DOHH2 (cell line): Measurements from ENCODE around the gene WNT9B.

Experiments
- EZH2phosphoT487 ChIP-seq: fragments of 200-600 bp; sonication (generic); IDR thresholded peaks from 2 replicates; pipeline ENCODE4 v1.6.1; 2017; ENCODE audit warnings: borderline replicate concordance, mild to moderate bottlenecking, antibody characterized with exemption, low read length, moderate library complexity, mixed read lengths
- TF ChIP-seq, protein P1 (sequence below): fragments of 200-600 bp; sonication (generic); IDR thresholded peaks from one replicate; pipeline ENCODE4 v1.5.1; 2014; ENCODE audit warnings: antibody characterized with exemption, mild to moderate bottlenecking, low read depth, low read length; ENCODE audit not compliant: poor library complexity, severe bottlenecking

DNA sequence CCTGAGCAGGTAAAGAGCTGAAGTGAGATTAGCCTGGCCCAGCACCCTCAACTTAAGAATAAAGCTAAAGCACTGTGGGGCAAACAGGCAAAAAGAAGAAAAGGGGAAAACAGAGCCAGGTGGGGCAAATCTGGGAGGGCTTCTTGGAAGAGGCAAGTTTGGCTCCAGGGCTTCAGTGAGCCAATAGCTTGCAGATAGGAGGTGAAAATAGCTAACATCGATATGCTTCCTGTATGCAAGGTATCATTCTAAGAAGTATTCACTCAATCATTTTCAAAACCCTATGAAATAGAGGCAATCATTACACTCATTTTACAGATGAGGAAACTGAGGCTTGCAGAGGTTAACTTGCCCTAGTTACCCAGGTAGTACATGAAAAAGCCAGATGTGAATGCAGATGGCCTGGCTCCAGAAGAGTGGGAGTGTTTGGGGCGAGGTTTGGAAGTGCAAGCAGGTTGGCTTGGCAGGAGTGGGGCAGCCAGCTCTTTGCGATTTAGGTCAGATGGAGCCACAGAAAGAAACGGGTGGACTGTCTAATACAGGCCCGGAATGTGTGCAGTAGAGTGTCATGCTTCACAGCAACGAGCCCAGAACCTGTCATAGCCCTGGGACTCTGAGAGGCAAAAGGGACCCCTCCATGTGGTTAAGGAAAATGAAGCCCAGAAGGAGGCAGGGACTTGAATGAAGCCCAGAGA lies 38.6 kb upstream of the WNT9B start:
- TF ChIP-seq, protein P1, sequence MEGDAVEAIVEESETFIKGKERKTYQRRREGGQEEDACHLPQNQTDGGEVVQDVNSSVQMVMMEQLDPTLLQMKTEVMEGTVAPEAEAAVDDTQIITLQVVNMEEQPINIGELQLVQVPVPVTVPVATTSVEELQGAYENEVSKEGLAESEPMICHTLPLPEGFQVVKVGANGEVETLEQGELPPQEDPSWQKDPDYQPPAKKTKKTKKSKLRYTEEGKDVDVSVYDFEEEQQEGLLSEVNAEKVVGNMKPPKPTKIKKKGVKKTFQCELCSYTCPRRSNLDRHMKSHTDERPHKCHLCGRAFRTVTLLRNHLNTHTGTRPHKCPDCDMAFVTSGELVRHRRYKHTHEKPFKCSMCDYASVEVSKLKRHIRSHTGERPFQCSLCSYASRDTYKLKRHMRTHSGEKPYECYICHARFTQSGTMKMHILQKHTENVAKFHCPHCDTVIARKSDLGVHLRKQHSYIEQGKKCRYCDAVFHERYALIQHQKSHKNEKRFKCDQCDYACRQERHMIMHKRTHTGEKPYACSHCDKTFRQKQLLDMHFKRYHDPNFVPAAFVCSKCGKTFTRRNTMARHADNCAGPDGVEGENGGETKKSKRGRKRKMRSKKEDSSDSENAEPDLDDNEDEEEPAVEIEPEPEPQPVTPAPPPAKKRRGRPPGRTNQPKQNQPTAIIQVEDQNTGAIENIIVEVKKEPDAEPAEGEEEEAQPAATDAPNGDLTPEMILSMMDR: no peak
- TF ChIP-seq EZH2phosphoT487: no peak
